Activated naive CD8-positive, alpha-beta T cell treated with anti-CD3 and anti-CD28 coated beads, Interleukin-2, amount 10 ng/mL, durations not matched to agents 7 days and 5 days (primary cell): ENCODE measurements around the gene SH2D1B. TPM values are rescaled to one million over a fixed set of nuclear protein-coding genes. Genes with fewer than 3 reads are reported as not detected.

ENCODE experiments used
- ATAC-seq: fragments of 150-1000 bp; cut with Tn5 transposase; one replicate; pipeline ENCODE4 v1.10.0; 2021; ENCODE audit warnings: low read depth, moderate library complexity
- POLR2A ChIA-PET: fragments of 350-600 bp; sonication (Branson Sonifier 250); formaldehyde crosslinking; loops from one replicate; lab custom pipeline; 2021; ENCODE audit warnings: antibody characterized with exemption; lab: Charles Lee
- DNase-seq: peaks from one replicate; pipeline ENCODE4 v3.0.0; 2021
- H3K27ac Mint-ChIP-seq: one replicate; pipeline ENCODE4 v1.8.0; 2022; ENCODE audit warnings: mild to moderate bottlenecking, mixed read lengths
- H3K27me3 Mint-ChIP-seq: one replicate; pipeline ENCODE4 v1.8.0; 2022; ENCODE audit warnings: mild to moderate bottlenecking, moderate library complexity, mixed read lengths
- H3K36me3 Mint-ChIP-seq: one replicate; pipeline ENCODE4 v1.8.0; 2021; ENCODE audit warnings: mild to moderate bottlenecking, mixed read lengths
- H3K4me1 Mint-ChIP-seq: one replicate; pipeline ENCODE4 v1.8.0; 2021; ENCODE audit warnings: mixed read lengths
- H3K4me3 Mint-ChIP-seq: one replicate; pipeline ENCODE4 v1.8.0; 2022; ENCODE audit warnings: mild to moderate bottlenecking, moderate library complexity, mixed read lengths
- H3K9me3 Mint-ChIP-seq: one replicate; pipeline ENCODE4 v1.8.0; 2021; ENCODE audit warnings: mixed read lengths
- total RNA-seq, 2 experiments: library from RNA; stranded (reverse); gene quantifications; one replicate each; pipeline ENCODE4 v1.2.3, GENCODE V29; 2021

SH2D1B gene
- total RNA-seq, 2 experiments from 2014 or later = not detected

- H3K4me3 Mint-ChIP-seq = no peak overlapping the region
- peaks cover 23% of the 10 kb centered on the region for H3K27me3 Mint-ChIP-seq
- POLR2A ChIA-PET = no interaction called here
- DNase-seq (no peak), ATAC-seq (no peak)
- no peaks in the 10 kb centered on the region for H3K36me3 Mint-ChIP-seq
- H3K9me3 Mint-ChIP-seq = no peaks in the 10 kb centered on the region
- H3K4me1 Mint-ChIP-seq = peaks cover 4% of the 10 kb centered on the region
- no peak overlapping the region for H3K27ac Mint-ChIP-seq
These were observed 21.3 kb downstream of the SH2D1B start for GRCh38 chr1:162390396-162391185.

GRCh38 chr1:162389971-162390370, 22.0 kb downstream of the SH2D1B start:
- DNase-seq (no peak), ATAC-seq (no peak)
- Mint-ChIP-seq H3K4me1 (peaks cover 4% of the 10 kb centered on the region), H3K27me3 (peaks cover 21% of the 10 kb centered on the region), H3K27ac (no peak overlapping the region), H3K36me3 (no peaks in the 10 kb centered on the region), H3K4me3 (no peak overlapping the region), H3K9me3 (no peaks in the 10 kb centered on the region)
- POLR2A ChIA-PET = no interaction called here

GRCh38 chr1:162389021-162389818, 22.7 kb downstream of the SH2D1B start:
- POLR2A ChIA-PET = no interaction called here
- DNase-seq (no peak), ATAC-seq (no peak)
- Mint-ChIP-seq H3K36me3 (no peaks in the 10 kb centered on the region), H3K4me3 (no peak overlapping the region), H3K4me1 (peaks cover 4% of the 10 kb centered on the region), H3K9me3 (no peaks in the 10 kb centered on the region), H3K27ac (no peak overlapping the region), H3K27me3 (peaks cover 17% of the 10 kb centered on the region)

GRCh38 chr1:162388615-162389014, 23.3 kb downstream of the SH2D1B start:
- Mint-ChIP-seq H3K36me3 (no peaks in the 10 kb centered on the region), H3K27ac (no peak overlapping the region), H3K4me3 (no peak overlapping the region), H3K4me1 (peaks cover 4% of the 10 kb centered on the region), H3K9me3 (no peaks in the 10 kb centered on the region), H3K27me3 (peaks cover 17% of the 10 kb centered on the region)
- POLR2A ChIA-PET = no interaction called here
- DNase-seq (no peak), ATAC-seq (no peak)

GRCh38 chr1:162388083-162388594, 23.8 kb downstream of the SH2D1B start:
- Mint-ChIP-seq H3K9me3 (no peaks in the 10 kb centered on the region), H3K4me1 (peaks cover 4% of the 10 kb centered on the region)
- POLR2A ChIA-PET = no interaction called here

GRCh38 chr1:162387226-162388082, 24.5 kb downstream of the SH2D1B start:
- no peaks in the 10 kb centered on the region for H3K36me3 Mint-ChIP-seq
- H3K4me1 Mint-ChIP-seq = peaks cover 4% of the 10 kb centered on the region
- POLR2A ChIA-PET = no interaction called here
- ATAC-seq (no peak), DNase-seq (no peak)
- H3K4me3 Mint-ChIP-seq = no peak overlapping the region
- peaks cover 12% of the 10 kb centered on the region for H3K27me3 Mint-ChIP-seq
- H3K27ac Mint-ChIP-seq = no peak overlapping the region
- no peaks in the 10 kb centered on the region for H3K9me3 Mint-ChIP-seq

More at GRCh38 chr1:162388083-162388594, 23.8 kb downstream of the SH2D1B start:
- Mint-ChIP-seq H3K27ac (no peak overlapping the region), H3K4me3 (no peak overlapping the region), H3K36me3 (no peaks in the 10 kb centered on the region), H3K27me3 (peaks cover 14% of the 10 kb centered on the region)
- DNase-seq (no peak), ATAC-seq (no peak)

GRCh38 chr1:162386292-162387225, 25.4 kb downstream of the SH2D1B start:
- H3K4me1 Mint-ChIP-seq = peaks cover 3% of the 10 kb centered on the region
- H3K4me3 Mint-ChIP-seq = no peak overlapping the region
- H3K27ac Mint-ChIP-seq = no peak overlapping the region
- ATAC-seq = no peak
- peaks cover 11% of the 10 kb centered on the region for H3K27me3 Mint-ChIP-seq
- POLR2A ChIA-PET = no interaction called here
- no peak for DNase-seq
- H3K36me3 Mint-ChIP-seq = no peaks in the 10 kb centered on the region
- no peaks in the 10 kb centered on the region for H3K9me3 Mint-ChIP-seq

GRCh38 chr1:162385702-162386101, 26.2 kb downstream of the SH2D1B start:
- Mint-ChIP-seq H3K4me3 (no peak overlapping the region), H3K27me3 (peaks cover 11% of the 10 kb centered on the region), H3K4me1 (peaks cover 3% of the 10 kb centered on the region), H3K9me3 (no peaks in the 10 kb centered on the region), H3K36me3 (no peaks in the 10 kb centered on the region), H3K27ac (no peak overlapping the region)
- ATAC-seq (no peak), DNase-seq (no peak)
- POLR2A ChIA-PET = no interaction called here

- no peak overlapping the region for H3K4me3 Mint-ChIP-seq
- H3K27ac Mint-ChIP-seq = no peak overlapping the region
- peaks cover 6% of the 10 kb centered on the region for H3K27me3 Mint-ChIP-seq
- peaks cover 3% of the 10 kb centered on the region for H3K4me1 Mint-ChIP-seq
- POLR2A ChIA-PET = no interaction called here
- H3K9me3 Mint-ChIP-seq = no peaks in the 10 kb centered on the region
- ATAC-seq (no peak), DNase-seq (no peak)
- no peaks in the 10 kb centered on the region for H3K36me3 Mint-ChIP-seq
These were observed 26.7 kb downstream of the SH2D1B start for GRCh38 chr1:162385280-162385623.

GRCh38 chr1:162384601-162385279, 27.2 kb downstream of the SH2D1B start:
- no peak overlapping the region for H3K4me3 Mint-ChIP-seq
- no peaks in the 10 kb centered on the region for H3K9me3 Mint-ChIP-seq
- H3K36me3 Mint-ChIP-seq = no peaks in the 10 kb centered on the region
- DNase-seq (no peak), ATAC-seq (no peak)
- POLR2A ChIA-PET = no interaction called here
- H3K4me1 Mint-ChIP-seq = peaks cover 3% of the 10 kb centered on the region
- no peak overlapping the region for H3K27ac Mint-ChIP-seq
- peaks cover 1% of the 10 kb centered on the region for H3K27me3 Mint-ChIP-seq

GRCh38 chr1:162384116-162384515, 27.8 kb downstream of the SH2D1B start:
- H3K36me3 Mint-ChIP-seq = no peaks in the 10 kb centered on the region
- ATAC-seq (no peak), DNase-seq (no peak)
- H3K4me1 Mint-ChIP-seq = no peaks in the 10 kb centered on the region
- no peak overlapping the region for H3K27ac Mint-ChIP-seq
- H3K27me3 Mint-ChIP-seq = no peaks in the 10 kb centered on the region
- POLR2A ChIA-PET = no interaction called here
- no peak overlapping the region for H3K4me3 Mint-ChIP-seq
- no peaks in the 10 kb centered on the region for H3K9me3 Mint-ChIP-seq

GRCh38 chr1:162383516-162383915, 28.4 kb downstream of the SH2D1B start:
- Mint-ChIP-seq H3K27me3 (no peaks in the 10 kb centered on the region), H3K36me3 (no peaks in the 10 kb centered on the region), H3K4me3 (no peak overlapping the region), H3K27ac (no peak overlapping the region), H3K4me1 (no peaks in the 10 kb centered on the region), H3K9me3 (no peaks in the 10 kb centered on the region)
- POLR2A ChIA-PET = no interaction called here
- ATAC-seq = no peak
- DNase-seq = no peak
